ENCODE data around the gene EPHA4.

The EPHA4 gene

GRCh38 chr2:221381928-221382488 lies 190.1 kb downstream of the EPHA4 start:
- no peak overlapping the region for H3K4me3 ChIP-seq
- no peaks in the 10 kb centered on the region for H3K36me3 ChIP-seq (replicated peaks)
- DNase-seq (ENCODE audit: low spot score in 2 of 2) = no peak
- no peaks in the 10 kb centered on the region for H3K9me3 ChIP-seq
- no peaks in the 10 kb centered on the region for H3K4me1 ChIP-seq
- in situ Hi-C loops (cut with MboI; ENCODE audit: low sequenced_read_pairs) = no loop called here
- no peaks in the 10 kb centered on the region for H3K27me3 ChIP-seq (ENCODE audit: low read depth)

GRCh38 chr2:221380686-221381085 lies 191.4 kb downstream of the EPHA4 start:
- Histone ChIP-seq H3K9me3 (no peaks in the 10 kb centered on the region), H3K36me3 (replicated peaks) (no peaks in the 10 kb centered on the region), H3K4me3 (no peak overlapping the region), H3K4me1 (no peaks in the 10 kb centered on the region), H3K27me3 (ENCODE audit: low read depth) (no peaks in the 10 kb centered on the region; the same call in 1 of the 2 replicates)
- no peak for DNase-seq (ENCODE audit: low spot score in 2 of 2)
- in situ Hi-C loops (cut with MboI; ENCODE audit: low sequenced_read_pairs) = no loop called here

GRCh38 chr2:221380062-221380461 lies 192.0 kb downstream of the EPHA4 start:
- in situ Hi-C loops (cut with MboI; ENCODE audit: low sequenced_read_pairs) = no loop called here
- Histone ChIP-seq H3K4me1 (no peaks in the 10 kb centered on the region), H3K36me3 (replicated peaks) (no peaks in the 10 kb centered on the region), H3K4me3 (no peak overlapping the region), H3K27me3 (ENCODE audit: low read depth) (peaks cover 2% of the 10 kb centered on the region; the same call in 1 of the 2 replicates), H3K9me3 (no peaks in the 10 kb centered on the region)
- DNase-seq (ENCODE audit: low spot score in 2 of 2) = no peak

GRCh38 chr2:221377597-221377996 lies 194.5 kb downstream of the EPHA4 start:
- Histone ChIP-seq H3K36me3 (replicated peaks) (no peaks in the 10 kb centered on the region), H3K9me3 (no peaks in the 10 kb centered on the region), H3K27me3 (ENCODE audit: low read depth) (peaks cover 2% of the 10 kb centered on the region; the same call in 1 of the 2 replicates), H3K4me3 (no peak overlapping the region), H3K4me1 (no peaks in the 10 kb centered on the region)
- in situ Hi-C loops (cut with MboI; ENCODE audit: low sequenced_read_pairs) = no loop called here
- DNase-seq (ENCODE audit: low spot score in 2 of 2) = no peak

- in situ Hi-C loops (cut with MboI; ENCODE audit: low sequenced_read_pairs) = no loop called here
- Histone ChIP-seq H3K4me3 (no peak overlapping the region), H3K36me3 (replicated peaks) (no peaks in the 10 kb centered on the region), H3K4me1 (peaks cover 3% of the 10 kb centered on the region; the same call in 1 of the 2 replicates), H3K27me3 (ENCODE audit: low read depth) (peaks cover 2% of the 10 kb centered on the region; the same call in 1 of the 2 replicates), H3K9me3 (no peaks in the 10 kb centered on the region)
- no peak for DNase-seq (ENCODE audit: low spot score in 2 of 2)
Measured at GRCh38 chr2:221377066-221377465, 195.0 kb downstream of the EPHA4 start.

GRCh38 chr2:221374234-221374633 lies 197.9 kb downstream of the EPHA4 start:
- peaks cover 3% of the 10 kb centered on the region; the same call in 1 of the 2 replicates for H3K4me1 ChIP-seq
- H3K9me3 ChIP-seq = no peaks in the 10 kb centered on the region
- in situ Hi-C loops (cut with MboI; ENCODE audit: low sequenced_read_pairs) = no loop called here
- H3K36me3 ChIP-seq (replicated peaks) = no peaks in the 10 kb centered on the region
- H3K27me3 ChIP-seq (ENCODE audit: low read depth) = peaks cover 2% of the 10 kb centered on the region; the same call in 1 of the 2 replicates
- H3K4me3 ChIP-seq = no peak overlapping the region
- DNase-seq (ENCODE audit: low spot score in 2 of 2) = no peak

- Histone ChIP-seq H3K36me3 (replicated peaks) (no peaks in the 10 kb centered on the region), H3K27me3 (ENCODE audit: low read depth) (peaks cover 2% of the 10 kb centered on the region; the same call in 1 of the 2 replicates), H3K4me3 (no peak overlapping the region), H3K9me3 (no peaks in the 10 kb centered on the region), H3K4me1 (peaks cover 3% of the 10 kb centered on the region; the same call in 1 of the 2 replicates)
- DNase-seq (ENCODE audit: low spot score in 2 of 2) = no peak
- in situ Hi-C loops (cut with MboI; ENCODE audit: low sequenced_read_pairs) = no loop called here
Measured at GRCh38 chr2:221372907-221373306, 199.2 kb downstream of the EPHA4 start.

GRCh38 chr2:221372159-221372884 lies 199.8 kb downstream of the EPHA4 start:
- Histone ChIP-seq H3K9me3 (no peaks in the 10 kb centered on the region), H3K4me3 (peak overlapping the region; percentile 4; the same call in 1 of the 2 replicates), H3K4me1 (peaks cover 3% of the 10 kb centered on the region; the same call in 1 of the 2 replicates), H3K36me3 (replicated peaks) (no peaks in the 10 kb centered on the region), H3K27me3 (ENCODE audit: low read depth) (peaks cover 2% of the 10 kb centered on the region; the same call in 1 of the 2 replicates)
- DNase-seq (ENCODE audit: low spot score in 2 of 2) = peak; percentile 31 to 53
- in situ Hi-C loops (cut with MboI; ENCODE audit: low sequenced_read_pairs) = no loop called here

GRCh38 chr2:221371347-221371746 lies 200.8 kb downstream of the EPHA4 start:
- H3K4me1 ChIP-seq = peaks cover 3% of the 10 kb centered on the region; the same call in 1 of the 2 replicates
- peaks cover 2% of the 10 kb centered on the region; the same call in 1 of the 2 replicates for H3K27me3 ChIP-seq (ENCODE audit: low read depth)
- H3K9me3 ChIP-seq = no peaks in the 10 kb centered on the region
- H3K4me3 ChIP-seq = no peak overlapping the region
- in situ Hi-C loops (cut with MboI; ENCODE audit: low sequenced_read_pairs) = no loop called here
- DNase-seq (ENCODE audit: low spot score in 2 of 2) = no peak
- H3K36me3 ChIP-seq (replicated peaks) = no peaks in the 10 kb centered on the region

GRCh38 chr2:221370857-221371211 lies 201.3 kb downstream of the EPHA4 start:
- peaks cover 3% of the 10 kb centered on the region; the same call in 1 of the 2 replicates for H3K4me1 ChIP-seq
- no peak overlapping the region for H3K4me3 ChIP-seq
- no peak for DNase-seq (ENCODE audit: low spot score in 2 of 2)
- in situ Hi-C loops (cut with MboI; ENCODE audit: low sequenced_read_pairs) = no loop called here
- H3K9me3 ChIP-seq = no peaks in the 10 kb centered on the region
- no peaks in the 10 kb centered on the region for H3K36me3 ChIP-seq (replicated peaks)
- H3K27me3 ChIP-seq (ENCODE audit: low read depth) = peaks cover 2% of the 10 kb centered on the region; the same call in 1 of the 2 replicates

- H3K9me3 ChIP-seq = no peaks in the 10 kb centered on the region
- no peak overlapping the region for H3K4me3 ChIP-seq
- no peaks in the 10 kb centered on the region for H3K36me3 ChIP-seq (replicated peaks)
- in situ Hi-C loops (cut with MboI; ENCODE audit: low sequenced_read_pairs) = no loop called here
- DNase-seq (ENCODE audit: low spot score in 2 of 2) = no peak
- peaks cover 3% of the 10 kb centered on the region; the same call in 1 of the 2 replicates for H3K4me1 ChIP-seq
- peaks cover 1% of the 10 kb centered on the region; the same call in 1 of the 2 replicates for H3K27me3 ChIP-seq (ENCODE audit: low read depth)
Measured at GRCh38 chr2:221370076-221370856, 201.8 kb downstream of the EPHA4 start.

Measured in HAP-1 (cell line).